Mesothelial cell of epicardium (in vitro differentiated cells): Measurements from ENCODE around the gene NR6A1. TPM values are rescaled to one million over a fixed set of nuclear protein-coding genes. Genes with fewer than 3 reads are reported as not detected.

Source experiments
- DNase-seq, 2 experiments: peaks; one replicate each; pipeline ENCODE4 v3.0.0; 2021; ENCODE audit warnings: low spot score in 2 of 2; ENCODE audit not compliant: unreplicated experiment in 2 of 2
- H3K27ac Mint-ChIP-seq: 2 replicates; pipeline ENCODE4 v1.8.0; 2021; ENCODE audit warnings: mixed read lengths
- H3K27me3 Mint-ChIP-seq: 2 replicates; pipeline ENCODE4 v1.8.0; 2021; ENCODE audit warnings: low read depth, mixed read lengths
- H3K36me3 Mint-ChIP-seq: 2 replicates; pipeline ENCODE4 v1.8.0; 2021; ENCODE audit warnings: mixed read lengths
- H3K4me1 Mint-ChIP-seq: 2 replicates; pipeline ENCODE4 v1.8.0; 2021; ENCODE audit warnings: mixed read lengths
- H3K4me3 Mint-ChIP-seq: 2 replicates; pipeline ENCODE4 v1.8.0; 2021; ENCODE audit warnings: mild to moderate bottlenecking, moderate library complexity, mixed read lengths
- H3K9me3 Mint-ChIP-seq: 2 replicates; pipeline ENCODE4 v1.8.0; 2021; ENCODE audit warnings: mixed read lengths
- CTCF ChIP-seq: fragments of 200-600 bp; sonication (generic); IDR thresholded peaks from one replicate; pipeline ENCODE4 v1.5.0; 2021; ENCODE audit warnings: antibody characterized with exemption; ENCODE audit not compliant: unreplicated experiment
- total RNA-seq: library from RNA; stranded (reverse); gene quantifications from 3 replicates; pipeline ENCODE4 v1.2.1, GENCODE V29; 2021

Gene NR6A1
- total RNA-seq, 1 donor from 2014 or later, result 5.9 TPM

GRCh38 chr9:124752967-124753366, 18.1 kb downstream of the NR6A1 start:
- no peaks in the 10 kb centered on the region for H3K9me3 Mint-ChIP-seq
- H3K36me3 Mint-ChIP-seq, result no peaks in the 10 kb centered on the region
- peak overlapping the region; percentile 71 for H3K27ac Mint-ChIP-seq
- no peak overlapping the region for H3K4me3 Mint-ChIP-seq
- TF ChIP-seq CTCF, result no peak
- peaks cover 41% of the 10 kb centered on the region for H3K4me1 Mint-ChIP-seq
- no peaks in the 10 kb centered on the region for H3K27me3 Mint-ChIP-seq
- DNase-seq, result no peak

- Mint-ChIP-seq H3K36me3 (no peaks in the 10 kb centered on the region), H3K27ac (no peak overlapping the region), H3K9me3 (no peaks in the 10 kb centered on the region), H3K4me1 (peaks cover 12% of the 10 kb centered on the region), H3K4me3 (no peak overlapping the region), H3K27me3 (no peaks in the 10 kb centered on the region)
- DNase-seq, result no peak
- TF ChIP-seq CTCF, result no peak
These were observed 21.3 kb downstream of the NR6A1 start for GRCh38 chr9:124749781-124750180.

GRCh38 chr9:124749284-124749683, 21.8 kb downstream of the NR6A1 start:
- H3K27ac Mint-ChIP-seq, result no peak overlapping the region
- H3K27me3 Mint-ChIP-seq, result no peaks in the 10 kb centered on the region
- no peaks in the 10 kb centered on the region for H3K9me3 Mint-ChIP-seq
- no peak overlapping the region for H3K4me3 Mint-ChIP-seq
- no peaks in the 10 kb centered on the region for H3K36me3 Mint-ChIP-seq
- no peak for TF ChIP-seq CTCF
- H3K4me1 Mint-ChIP-seq, result peaks cover 7% of the 10 kb centered on the region
- no peak for DNase-seq

GRCh38 chr9:124747065-124747464, 24.0 kb downstream of the NR6A1 start:
- Mint-ChIP-seq H3K36me3 (no peaks in the 10 kb centered on the region), H3K4me1 (peaks cover 6% of the 10 kb centered on the region), H3K27me3 (no peaks in the 10 kb centered on the region), H3K9me3 (no peaks in the 10 kb centered on the region), H3K27ac (no peak overlapping the region), H3K4me3 (no peak overlapping the region)
- no peak for DNase-seq
- TF ChIP-seq CTCF, result no peak

GRCh38 chr9:124743686-124744348, 27.3 kb downstream of the NR6A1 start:
- Mint-ChIP-seq H3K27ac (no peak overlapping the region), H3K9me3 (no peaks in the 10 kb centered on the region), H3K36me3 (peaks cover 2% of the 10 kb centered on the region), H3K4me1 (peaks cover 6% of the 10 kb centered on the region), H3K27me3 (no peaks in the 10 kb centered on the region), H3K4me3 (no peak overlapping the region)
- no peak for TF ChIP-seq CTCF
- DNase-seq, result no peak

GRCh38 chr9:124742940-124743339, 28.2 kb downstream of the NR6A1 start:
- Mint-ChIP-seq H3K27ac (no peak overlapping the region), H3K4me1 (peaks cover 6% of the 10 kb centered on the region), H3K27me3 (no peaks in the 10 kb centered on the region), H3K4me3 (no peak overlapping the region), H3K36me3 (peaks cover 5% of the 10 kb centered on the region), H3K9me3 (no peaks in the 10 kb centered on the region)
- TF ChIP-seq CTCF, result no peak
- no peak for DNase-seq
